HUES48 (cell line): Measurements from ENCODE around the gene MFAP5.

Experiments
- H3K27ac ChIP-seq: one replicate; pipeline ENCODE4 v1.7.0; 2013; ENCODE audit warnings: low read depth, low read length, inconsistent platforms
- H3K27me3 ChIP-seq: 2 replicates; pipeline ENCODE4 v1.6.1; 2013; ENCODE audit warnings: mild to moderate bottlenecking, low read length; ENCODE audit not compliant: control insufficient read depth, insufficient read depth
- H3K36me3 ChIP-seq: 2 replicates; pipeline ENCODE4 v1.6.1; 2013; ENCODE audit warnings: low read length; ENCODE audit not compliant: control insufficient read depth, insufficient read depth
- H3K4me1 ChIP-seq: 2 replicates; pipeline ENCODE4 v1.6.1; 2013; ENCODE audit warnings: mild to moderate bottlenecking, low read length; ENCODE audit not compliant: control insufficient read depth, insufficient read depth
- H3K4me3 ChIP-seq: 2 replicates; pipeline ENCODE4 v1.5.1; 2013; ENCODE audit warnings: mild to moderate bottlenecking, low read depth, low read length
- H3K9ac ChIP-seq: 2 replicates; pipeline ENCODE4 v1.6.1; 2013; ENCODE audit warnings: mild to moderate bottlenecking, low read depth, low read length, moderate library complexity
- H3K9me3 ChIP-seq: 2 replicates; pipeline ENCODE4 v1.6.1; 2013; ENCODE audit warnings: low read length; ENCODE audit not compliant: control insufficient read depth, insufficient read depth

Gene MFAP5

GRCh38 chr12:8596561-8596960 is 66.1 kb downstream of the MFAP5 start:
- H3K27ac ChIP-seq, result no peak overlapping the region
- no peak overlapping the region for H3K4me3 ChIP-seq
- H3K27me3 ChIP-seq, result no peaks in the 10 kb centered on the region
- no peak overlapping the region for H3K9ac ChIP-seq
- H3K4me1 ChIP-seq, result no peaks in the 10 kb centered on the region
- no peaks in the 10 kb centered on the region for H3K9me3 ChIP-seq
- H3K36me3 ChIP-seq, result no peaks in the 10 kb centered on the region
